Uterus (tissue), 4 donors: Measurements from ENCODE around the gene CGN. TPM values are rescaled to one million over a fixed set of nuclear protein-coding genes. Genes with fewer than 3 reads are reported as not detected.

Experiments used
- DNase-seq, 2 donors: peaks; one replicate each; pipeline ENCODE4 v3.0.0-alpha.2; 2019 to 2020
- H3K27ac ChIP-seq, 2 donors: fragments of 200-600 bp; sonication (generic); 1 replicate in 1 of 2; 2 replicates in 1 of 2; pipeline ENCODE4 v1.5.1; 2016 to 2018
- H3K27me3 ChIP-seq, 2 donors: fragments of 200-600 bp; sonication (generic); one replicate each; pipeline ENCODE4 v1.5.1; 2018 to 2019; ENCODE audit warnings: control low read depth in 1 of 2
- H3K36me3 ChIP-seq, 2 donors: fragments of 200-600 bp; sonication (generic); one replicate each; pipeline ENCODE4 v1.5.1; 2019; ENCODE audit warnings: control low read depth in 1 of 2
- H3K4me1 ChIP-seq, 2 donors: fragments of 200-600 bp; sonication (generic); one replicate each; pipeline ENCODE4 v1.5.1; 2018 to 2019; ENCODE audit warnings: control low read depth in 1 of 2
- H3K4me3 ChIP-seq, 2 donors: fragments of 200-600 bp; sonication (generic); 1 replicate in 1 of 2; 2 replicates in 1 of 2; pipeline ENCODE4 v1.5.1; 2018 to 2019; ENCODE audit warnings: mild to moderate bottlenecking in 1 of 2
- H3K9me3 ChIP-seq, 2 donors: fragments of 200-600 bp; sonication (generic); one replicate each; pipeline ENCODE4 v1.5.1; 2019; ENCODE audit warnings: control low read depth in 1 of 2
- CTCF ChIP-seq, 4 experiments: fragments of 200-600 bp in 2 of 4; fragments of 450-650 bp in 2 of 4; sonication (generic) in 2 of 4; IDR thresholded peaks; one replicate each; pipeline ENCODE4 v1.5.1; 2016 to 2019; ENCODE audit warnings: antibody characterized with exemption in 4 of 4, mild to moderate bottlenecking in 2 of 4, moderate library complexity in 1 of 4
- POLR2A ChIP-seq, 2 donors: fragments of 450-650 bp; IDR thresholded peaks; one replicate each; pipeline ENCODE4 v1.6.1; 2016; ENCODE audit warnings: antibody characterized with exemption in 2 of 2, mild to moderate bottlenecking in 1 of 2, moderate library complexity in 1 of 2
- intact Hi-C: fragments of 100-400 bp; cut with DNase I; formaldehyde crosslinking; loops from one replicate; pipeline ENCODE4 v1.15.1; 2023; ENCODE audit warnings: low total_unique reads
- total RNA-seq, 4 donors: library from RNA; depleted of rRNA in 3 of 4; stranded (reverse); fragments of >200 nt in 3 of 4; gene quantifications; one replicate each; pipeline versions ENCODE4 v1.1.0 to v1.2.4, GENCODE V29; 2014 to 2023
- donor health status: DM: yes; HTN: yes; CAD: no.

Gene CGN
- total RNA-seq, 4 donors from 2014 or later, result under 0.01 to 7.3 (median 0.85) TPM

GRCh38 chr1:151515265-151515664, 4.1 kb downstream of the CGN start:
- no peak overlapping the region for H3K4me3 ChIP-seq
- no peak for DNase-seq
- no peaks in the 10 kb centered on the region for H3K27me3 ChIP-seq
- no peaks in the 10 kb centered on the region for H3K36me3 ChIP-seq
- H3K27ac ChIP-seq, result no peak overlapping the region
- intact Hi-C loops, result no loop called here
- peaks cover 0 to 11% of the 10 kb centered on the region in 2 donors for H3K4me1 ChIP-seq
- TF ChIP-seq POLR2A (IDR thresholded peaks at IDR 0.05), result no peak
- no peak for TF ChIP-seq CTCF (IDR thresholded peaks at IDR 0.05)
- H3K9me3 ChIP-seq, result no peaks in the 10 kb centered on the region

GRCh38 chr1:151516031-151516511, 4.9 kb downstream of the CGN start:
- no peak overlapping the region for H3K27ac ChIP-seq
- no peak overlapping the region for H3K4me3 ChIP-seq
- no peak for DNase-seq
- no peaks in the 10 kb centered on the region for H3K36me3 ChIP-seq
- H3K4me1 ChIP-seq, result peaks cover 0 to 11% of the 10 kb centered on the region in 2 donors
- no peaks in the 10 kb centered on the region for H3K27me3 ChIP-seq
- H3K9me3 ChIP-seq, result no peaks in the 10 kb centered on the region
- intact Hi-C loops, result no loop called here
- TF ChIP-seq CTCF (IDR thresholded peaks at IDR 0.05) (no peak), POLR2A (IDR thresholded peaks at IDR 0.05) (no peak)

- DNase-seq, result no peak
- Histone ChIP-seq H3K4me1 (no peaks in the 10 kb centered on the region), H3K36me3 (no peaks in the 10 kb centered on the region), H3K9me3 (no peaks in the 10 kb centered on the region), H3K27me3 (no peaks in the 10 kb centered on the region), H3K27ac (no peak overlapping the region), H3K4me3 (no peak overlapping the region)
- TF ChIP-seq POLR2A (IDR thresholded peaks at IDR 0.05) (no peak), CTCF (IDR thresholded peaks at IDR 0.05) (no peak)
- intact Hi-C loops, result no loop called here
These were observed 7.2 kb downstream of the CGN start for GRCh38 chr1:151518431-151518830.

GRCh38 chr1:151518936-151519335, 7.7 kb downstream of the CGN start:
- intact Hi-C loops, result no loop called here

GRCh38 chr1:151519667-151520066, 8.5 kb downstream of the CGN start:
- H3K36me3 ChIP-seq, result no peaks in the 10 kb centered on the region
- H3K27me3 ChIP-seq, result no peaks in the 10 kb centered on the region
- no peak for TF ChIP-seq POLR2A (IDR thresholded peaks at IDR 0.05)
- TF ChIP-seq CTCF (IDR thresholded peaks at IDR 0.05), result no peak
- H3K9me3 ChIP-seq, result no peaks in the 10 kb centered on the region
- no peaks in the 10 kb centered on the region for H3K4me1 ChIP-seq
- intact Hi-C loops, result no loop called here
- no peak overlapping the region for H3K27ac ChIP-seq
- no peak for DNase-seq
- H3K4me3 ChIP-seq, result no peak overlapping the region

More at GRCh38 chr1:151518936-151519335, 7.7 kb downstream of the CGN start:
- DNase-seq, result no peak
- no peak overlapping the region for H3K27ac ChIP-seq
- TF ChIP-seq CTCF (IDR thresholded peaks at IDR 0.05) (no peak), POLR2A (IDR thresholded peaks at IDR 0.05) (no peak)
- no peaks in the 10 kb centered on the region for H3K36me3 ChIP-seq
- H3K4me1 ChIP-seq, result no peaks in the 10 kb centered on the region
- H3K9me3 ChIP-seq, result no peaks in the 10 kb centered on the region
- no peak overlapping the region for H3K4me3 ChIP-seq
- H3K27me3 ChIP-seq, result no peaks in the 10 kb centered on the region
